K562 (cell line): ENCODE results near the gene MAGEA9B. TPM values are rescaled to one million over a fixed set of nuclear protein-coding genes. Genes with fewer than 3 reads are reported as not detected.
"Not testable (repeated sequence)": the region's sequence is repeated elsewhere in the genome, so short reads cannot be mapped to it uniquely, and the experiment has no call there.

Experiments used
- ATAC-seq: fragments of 200-7000 bp; cut with Tn5 transposase; 3 replicates; pipeline ENCODE4 v1.9.1; 2020; ENCODE audit warnings: moderate library complexity
- BruUV-seq: library from RNA; stranded (reverse); fragments of 400-500 nt; replicated peaks from 2 replicates; lab custom pipeline; 2021; lab: Mats Ljungman, UMichigan
- CTCF ChIA-PET: fragments of 300-600 bp; formaldehyde crosslinking; extraction: SDS; loops from one replicate; lab custom pipeline; 2021; ENCODE audit warnings: low intra/inter-chr PET ratio; lab: Yijun Ruan, JAX
- POLR2A ChIA-PET: fragments of 300-600, 350-650 bp; sonication (Branson Sonifier 250); formaldehyde crosslinking; extraction: SDS; loops from one replicate; lab custom pipeline; 2021; ENCODE audit warnings: antibody characterized with exemption, inconsistent platforms; lab: Yijun Ruan, JAX
- DNase-seq, 4 experiments: peaks; one replicate each; pipeline versions ENCODE4 v3.0.0 to v3.0.0-alpha.2; 2011 to 2018; ENCODE audit warnings: low spot score in 3 of 4, mixed read lengths in 3 of 4; ENCODE audit errors: extremely low read depth in 1 of 4
- FAIRE-seq: peaks from 2 replicates; lab custom pipeline; 2011; peaks lifted over from hg19 to GRCh38; lab: Jason Lieb, UNC
- H2AFZ ChIP-seq: 2 replicates; pipeline ENCODE4 v1.6.0; 2011; ENCODE audit warnings: low read depth, low read length, control low read depth, inconsistent platforms
- H3K27ac ChIP-seq: fragments of 200-600 bp; 3 replicates; pipeline ENCODE4 v1.8.0; 2011; ENCODE audit warnings: low read depth, mild to moderate bottlenecking, control low read depth, inconsistent platforms, low read length, moderate library complexity, mixed read lengths; ENCODE audit errors: extremely low read depth
- H3K27me3 ChIP-seq, 2 experiments: fragments of 300-600 bp in 1 of 2; 2 replicates in 1 of 2; 3 replicates in 1 of 2; pipeline versions ENCODE4 v1.6.0 to v1.8.0; 2011; ENCODE audit warnings: inconsistent platforms in 2 of 2, low read length in 2 of 2, mild to moderate bottlenecking in 1 of 2, mixed read lengths in 1 of 2, moderate library complexity in 1 of 2; ENCODE audit not compliant: control insufficient read depth in 2 of 2, insufficient read depth in 2 of 2
- H3K36me3 ChIP-seq: fragments of 300-600 bp; 3 replicates; pipeline ENCODE4 v1.8.0; 2011; ENCODE audit warnings: mild to moderate bottlenecking, low read length, inconsistent platforms; ENCODE audit not compliant: control insufficient read depth, insufficient read depth
- H3K4me1 ChIP-seq, 2 experiments: fragments of 200-600 bp in 1 of 2; replicated peaks in 1 of 2; 2 replicates in 1 of 2; 3 replicates in 1 of 2; pipeline versions ENCODE4 v1.5.1 to v1.8.0; 2011; ENCODE audit warnings: inconsistent platforms in 2 of 2, low read length in 2 of 2, mild to moderate bottlenecking in 1 of 2, mixed read lengths in 1 of 2, moderate library complexity in 1 of 2; ENCODE audit not compliant: control insufficient read depth in 2 of 2, insufficient read depth in 2 of 2
- H3K4me2 ChIP-seq: 2 replicates; pipeline ENCODE4 v1.6.1; 2011; ENCODE audit warnings: low read length, control low read depth, inconsistent platforms, mixed read lengths; ENCODE audit not compliant: insufficient read depth
- H3K4me3 ChIP-seq: fragments of 200-600 bp; sonication (generic), shearing (Covaris generic); 2 replicates; pipeline ENCODE4 v1.5.1; 2016; ENCODE audit warnings: control low read depth, inconsistent platforms
- H3K79me2 ChIP-seq: fragments of 200-600 bp; 3 replicates; pipeline ENCODE4 v1.8.0; 2011; ENCODE audit warnings: low read length, inconsistent platforms; ENCODE audit not compliant: control insufficient read depth, insufficient read depth
- H3K9ac ChIP-seq, 2 experiments: 2 replicates each; pipeline versions ENCODE4 v1.6.0 to v1.6.1; 2011; ENCODE audit warnings: low read depth in 2 of 2, low read length in 2 of 2, control low read depth in 1 of 2, inconsistent platforms in 1 of 2, mild to moderate bottlenecking in 1 of 2, mixed read lengths in 1 of 2; ENCODE audit not compliant: insufficient read depth in 1 of 2
- H3K9me1 ChIP-seq: one replicate; pipeline ENCODE4 v1.6.0; 2011; ENCODE audit warnings: inconsistent platforms, mild to moderate bottlenecking, low read length, moderate library complexity; ENCODE audit not compliant: control insufficient read depth, insufficient read depth
- H3K9me3 ChIP-seq: replicated peaks from 2 replicates; pipeline ENCODE4 v1.5.1; 2011; ENCODE audit warnings: low read depth, low read length, inconsistent platforms; ENCODE audit not compliant: control insufficient read depth, insufficient read depth
- H4K20me1 ChIP-seq: replicated peaks from 2 replicates; pipeline ENCODE4 v1.6.1; 2011; ENCODE audit warnings: low read length, inconsistent platforms, mixed read lengths; ENCODE audit not compliant: control insufficient read depth, insufficient read depth
- WGBS: fragments of 100-300 bp; shearing (Covaris generic); methylation state at CpG from one replicate; pipeline ENCODE4 v1.1.6; 2016; ENCODE audit warnings: low coverage, mixed read lengths; ENCODE audit not compliant: insufficient coverage; ENCODE audit errors: missing lambda C conversion rate; 5-methylcytosine and 5-hydroxymethylcytosine counted together
- in situ Hi-C: fragments of 300-500 bp; cut with MboI; formaldehyde crosslinking; loops from 4 replicates; pipeline ENCODE4 v1.15.0; 2018; ENCODE audit warnings: inconsistent platforms, mixed read lengths
- intact Hi-C: fragments of 100-400 bp; cut with micrococcal nuclease; formaldehyde crosslinking; loops from 2 replicates; pipeline ENCODE4 v1.14.2; 2022
- polyA plus RNA-seq, 8 experiments: library from polyadenylated mRNA; depleted of rRNA in 4 of 8; stranded (reverse) in 5 of 8; unstranded in 3 of 8; fragments of >200 nt; fragmentation: Nextera tagmentation in 2 of 8; fragmentation: Illumina TruSeq in 1 of 8; extraction: Ambion mirVana in 2 of 8; extraction: Trizol in 1 of 8; gene quantifications; 2 replicates each; pipeline versions ENCODE4 v1.2.1 to v1.2.3, GENCODE V29; 2011 to 2014; ENCODE audit warnings: inconsistent platforms in 1 of 8, missing spikeins in 1 of 8
- total RNA-seq, 7 experiments: library from RNA; depleted of rRNA in 6 of 7; stranded (reverse); fragments of >200 nt in 6 of 7; fragmentation: Illumina TruSeq in 2 of 7; extraction: Trizol in 2 of 7; gene quantifications; 2 replicates each; pipeline versions ENCODE4 v1.2.1 to v1.2.3, GENCODE V29; 2011 to 2021; ENCODE audit warnings: low replicate concordance in 1 of 7

The MAGEA9B gene
- total and polyA plus RNA-seq, 9 of the 15 experiments (the other 6 are each of a cell fraction or from before 2014, with no cell fraction given), result 11.2 to 31.2 (median 14.1) TPM

- H3K9ac ChIP-seq, POLR2A ChIA-PET, CTCF ChIA-PET, H3K27me3 ChIP-seq, H4K20me1 ChIP-seq, H3K36me3 ChIP-seq, ATAC-seq, BruUV-seq, H3K4me2 ChIP-seq, H3K79me2 ChIP-seq, in situ Hi-C loops, H2AFZ ChIP-seq, H3K9me1 ChIP-seq, intact Hi-C loops, H3K27ac ChIP-seq, H3K4me1 ChIP-seq, FAIRE-seq, H3K4me3 ChIP-seq, H3K9me3 ChIP-seq, DNase-seq: not testable (repeated sequence)
- WGBS, result 37% methylated on average over 7 of the region's 7 CpGs
Observed at GRCh38 chrX:149605248-149605885, 18.1 kb upstream of the MAGEA9B start.

DNA sequence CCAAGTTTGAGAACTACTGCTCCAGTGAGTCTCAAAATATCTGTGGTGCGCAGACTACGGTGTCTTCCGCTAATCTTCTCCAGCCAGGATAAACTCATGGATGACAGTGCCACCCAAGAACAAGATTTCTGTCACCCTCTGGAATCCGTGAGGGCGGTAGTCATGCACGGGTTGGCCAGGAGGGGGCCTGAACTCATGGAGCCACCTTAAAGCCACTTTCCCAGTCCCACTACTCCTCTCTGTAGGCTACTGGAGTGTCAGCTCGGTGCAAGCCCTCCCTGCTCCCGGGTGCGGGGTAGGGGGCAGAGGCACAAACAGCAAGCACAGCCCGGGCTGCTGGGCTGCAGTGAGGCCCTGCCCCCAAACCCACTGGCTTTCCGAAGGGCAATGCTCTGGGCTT is 11.3 kb upstream of the MAGEA9B start:
- BruUV-seq, H2AFZ ChIP-seq, H3K4me3 ChIP-seq, DNase-seq, H3K36me3 ChIP-seq, H3K79me2 ChIP-seq, H3K4me2 ChIP-seq, H3K9ac ChIP-seq, intact Hi-C loops, H3K9me3 ChIP-seq, POLR2A ChIA-PET, H3K27me3 ChIP-seq, H3K27ac ChIP-seq, H3K4me1 ChIP-seq, CTCF ChIA-PET, H4K20me1 ChIP-seq, H3K9me1 ChIP-seq: not testable (repeated sequence)
- peak; percentile 61 for FAIRE-seq
- in situ Hi-C loops, result loop anchor here (25.0 kb wide), 1 partner anchor 214 kb away; no protein-coding TSS in a partner anchor
- WGBS, result 4% methylated on average over 3 of the region's 11 CpGs
- peak; percentile 81 for ATAC-seq

- H2AFZ ChIP-seq, H3K4me3 ChIP-seq, ATAC-seq, H3K9ac ChIP-seq, H3K9me1 ChIP-seq, H3K4me2 ChIP-seq, BruUV-seq, H3K27me3 ChIP-seq, H3K9me3 ChIP-seq, intact Hi-C loops, DNase-seq, H3K79me2 ChIP-seq, H4K20me1 ChIP-seq, H3K27ac ChIP-seq, FAIRE-seq, POLR2A ChIA-PET, H3K36me3 ChIP-seq, H3K4me1 ChIP-seq, CTCF ChIA-PET: not testable (repeated sequence)
- in situ Hi-C loops, result loop anchor here (25.0 kb wide), 1 partner anchor 216 kb away; no protein-coding TSS in a partner anchor
- no CpG with 5 or more reads among the region's 7 CpGs for WGBS
Observed at GRCh38 chrX:149595943-149596342, 8.7 kb upstream of the MAGEA9B start.

GRCh38 chrX:149595214-149595613 is 8.0 kb upstream of the MAGEA9B start, which contains the start of gene HSFX2:
Gene HSFX2, minus strand, starts transcription at chrX:149595314. Its CDS starts 614 bp downstream, at chrX:149594700.
- H3K9me1 ChIP-seq, H3K79me2 ChIP-seq, H3K4me3 ChIP-seq, BruUV-seq, ATAC-seq, H3K4me2 ChIP-seq, H2AFZ ChIP-seq, H3K27me3 ChIP-seq, H3K36me3 ChIP-seq, POLR2A ChIA-PET, FAIRE-seq, H3K4me1 ChIP-seq, H3K9ac ChIP-seq, CTCF ChIA-PET, H3K27ac ChIP-seq, intact Hi-C loops, H3K9me3 ChIP-seq, H4K20me1 ChIP-seq, DNase-seq: not testable (repeated sequence)
- no CpG with 5 or more reads among the region's 17 CpGs for WGBS
- in situ Hi-C loops, result loop anchor here (25.0 kb wide), 1 partner anchor 217 kb away; no protein-coding TSS in a partner anchor
